BE2C (cell line): ENCODE results near the gene SRPK1.
"Not testable (repeated sequence)": the region's sequence is repeated elsewhere in the genome, so short reads cannot be mapped to it uniquely, and the experiment has no call there.

Experiments used
- DNase-seq: peaks from one replicate; pipeline ENCODE4 v3.0.0-alpha.2; 2020
- H3K27me3 ChIP-seq: fragments of 250-450 bp; sonication (Bioruptor Pico); 2 replicates; pipeline ENCODE4 v1.5.1; 2020; ENCODE audit warnings: mild to moderate bottlenecking
- H3K36me3 ChIP-seq: fragments of 250-450 bp; sonication (Bioruptor Pico); 2 replicates; pipeline ENCODE4 v1.5.1; 2020; ENCODE audit warnings: mild to moderate bottlenecking
- H3K4me1 ChIP-seq: fragments of 250-450 bp; sonication (Bioruptor Pico); 2 replicates; pipeline ENCODE4 v1.5.1; 2020
- H3K4me3 ChIP-seq: 2 replicates; pipeline ENCODE4 v1.5.1; 2011; ENCODE audit warnings: low read depth, low read length
- H3K9me3 ChIP-seq: fragments of 250-450 bp; sonication (Bioruptor Pico); 2 replicates; pipeline ENCODE4 v1.5.1; 2020
- CTCF ChIP-seq: IDR thresholded peaks from 2 replicates; pipeline ENCODE4 v1.5.1; 2012; ENCODE audit warnings: mild to moderate bottlenecking, low read depth, low read length

Gene SRPK1

GRCh38 chr6:35948725-35949124 is 27.8 kb upstream of the SRPK1 start:
- DNase-seq, result peak; percentile 22
- Histone ChIP-seq H3K4me3 (no peak overlapping the region), H3K4me1 (no peaks in the 10 kb centered on the region), H3K36me3 (no peaks in the 10 kb centered on the region), H3K27me3 (no peaks in the 10 kb centered on the region), H3K9me3 (no peaks in the 10 kb centered on the region)
- TF ChIP-seq CTCF, result peak; percentile 45

GRCh38 chr6:35945650-35946025 is 24.7 kb upstream of the SRPK1 start:
- H3K4me3 ChIP-seq, result no peak overlapping the region
- no peak for DNase-seq
- no peaks in the 10 kb centered on the region for H3K9me3 ChIP-seq
- TF ChIP-seq CTCF, result no peak
- 0 out of 2 replicates have a peak, but pooled peaks cover 2% of the 10 kb centered on the region for H3K4me1 ChIP-seq
- H3K27me3 ChIP-seq, result no peaks in the 10 kb centered on the region
- no peaks in the 10 kb centered on the region for H3K36me3 ChIP-seq

GRCh38 chr6:35943390-35943789 is 22.5 kb upstream of the SRPK1 start:
- no peak for DNase-seq
- H3K9me3 ChIP-seq, result no peaks in the 10 kb centered on the region

GRCh38 chr6:35942355-35942754 is 21.5 kb upstream of the SRPK1 start:
- TF ChIP-seq CTCF, result no peak

More at GRCh38 chr6:35943390-35943789, 22.5 kb upstream of the SRPK1 start:
- Histone ChIP-seq H3K36me3 (no peaks in the 10 kb centered on the region), H3K4me1 (0 out of 2 replicates have a peak, but pooled peaks cover 2% of the 10 kb centered on the region), H3K4me3 (no peak overlapping the region), H3K27me3 (no peaks in the 10 kb centered on the region)
- TF ChIP-seq CTCF, result no peak

GRCh38 chr6:35941170-35941569 is 20.3 kb upstream of the SRPK1 start:
- DNase-seq, H3K9me3 ChIP-seq, H3K4me3 ChIP-seq, H3K4me1 ChIP-seq, H3K36me3 ChIP-seq, H3K27me3 ChIP-seq: not testable (repeated sequence)

More at GRCh38 chr6:35942355-35942754, 21.5 kb upstream of the SRPK1 start:
- 0 out of 2 replicates have a peak, but pooled peaks cover 2% of the 10 kb centered on the region for H3K4me1 ChIP-seq
- no peaks in the 10 kb centered on the region for H3K27me3 ChIP-seq
- DNase-seq, result no peak
- H3K9me3 ChIP-seq, result no peaks in the 10 kb centered on the region
- H3K4me3 ChIP-seq, result no peak overlapping the region
- H3K36me3 ChIP-seq, result no peaks in the 10 kb centered on the region

GRCh38 chr6:35940014-35940413 is 19.1 kb upstream of the SRPK1 start:
- H3K9me3 ChIP-seq, H3K4me1 ChIP-seq, DNase-seq, H3K36me3 ChIP-seq, H3K4me3 ChIP-seq, H3K27me3 ChIP-seq: not testable (repeated sequence)

- H3K4me3 ChIP-seq, H3K4me1 ChIP-seq: not testable (repeated sequence)
- TF ChIP-seq CTCF, result 0 out of 2 replicates have a peak, but pooled peaks have one; percentile 9
These were observed 18.4 kb upstream of the SRPK1 start for GRCh38 chr6:35939259-35939658.

More at GRCh38 chr6:35939259-35939658, 18.4 kb upstream of the SRPK1 start:
- not testable (repeated sequence) for H3K36me3 ChIP-seq, DNase-seq, H3K27me3 ChIP-seq, H3K9me3 ChIP-seq
